ENCODE data around the gene ACTN1.

GRCh38 chr14:68932231-68932630 is 46.9 kb downstream of the ACTN1 start:
- TF ChIP-seq EP300 (IDR thresholded peaks at IDR 0.05; ENCODE audit: borderline replicate concordance in 1 of 2, low read depth in 2 of 2, low read length in 2 of 2) (no peak), CTCF (IDR thresholded peaks at IDR 0.05; ENCODE audit: control extremely low read depth in 1 of 3, insufficient read depth in 1 of 3, low read depth in 1 of 3, low read length in 3 of 3) (no peak), POLR2A (IDR thresholded peaks at IDR 0.05; ENCODE audit: control extremely low read depth in 1 of 2, low read depth in 2 of 2, low read length in 2 of 2) (no peak), EGR1 (IDR thresholded peaks at IDR 0.05; ENCODE audit: borderline replicate concordance, low read depth, low read length) (no peak), FOSL1 (IDR thresholded peaks at IDR 0.05; ENCODE audit: insufficient read depth, low read depth, low read length) (no peak), MAFK (IDR thresholded peaks at IDR 0.05; ENCODE audit: low read depth, low read length) (no peak), HDAC2 (IDR thresholded peaks at IDR 0.05; ENCODE audit: borderline replicate concordance in 1 of 2, low read depth in 2 of 2, low read length in 2 of 2) (no peak), ZNF274 (IDR thresholded peaks at IDR 0.05; ENCODE audit: borderline replicate concordance, extremely low read depth, low read length) (no peak)

Data from H1 (cell line).